OCI-M2 (cell line): ENCODE results near the gene RAB34.
"Not testable (repeated sequence)": the region's sequence is repeated elsewhere in the genome, so short reads cannot be mapped to it uniquely, and the experiment has no call there.

Experiments used
- DNase-seq: peaks from one replicate; lab custom pipeline; 2025; ENCODE audit not compliant: unreplicated experiment; lab: John Stamatoyannopoulos, UW

RAB34 gene

GRCh38 chr17:28746611-28747050 lies 29.0 kb upstream of the RAB34 start:
- DNase-seq: no peak

DNA sequence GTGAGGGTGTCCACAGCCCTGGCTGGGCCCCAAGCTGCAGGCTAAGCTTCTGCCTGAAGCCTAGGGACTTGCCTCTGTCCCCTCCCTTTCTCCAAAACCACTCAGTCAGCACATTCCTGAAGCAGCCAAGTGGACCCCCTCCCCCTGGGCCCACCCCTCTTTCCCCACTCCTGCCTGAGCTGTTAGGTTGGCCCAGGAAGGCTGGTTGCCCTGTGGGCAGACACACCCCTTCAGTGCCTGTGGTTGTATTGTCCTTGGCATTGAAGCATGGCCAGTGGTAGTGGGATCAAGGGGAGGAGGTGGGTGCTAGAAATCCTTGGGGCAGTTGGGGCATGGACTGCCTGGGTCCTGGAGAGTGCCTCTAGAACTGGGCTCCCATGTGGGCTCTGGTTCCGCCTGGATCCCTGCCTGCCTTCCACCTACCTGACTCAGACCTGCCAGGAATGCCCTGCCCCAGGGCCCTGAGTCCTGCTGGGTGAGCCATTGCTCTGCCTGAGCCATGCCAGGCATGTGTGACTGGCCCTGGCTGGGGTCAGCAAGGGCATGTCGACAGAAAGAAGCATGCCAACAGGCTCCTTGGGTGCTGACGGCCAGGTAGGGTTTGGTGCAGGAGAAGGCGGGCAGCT lies 28.2 kb upstream of the RAB34 start:
- DNase-seq: no peak

- no peak for DNase-seq
Measured at GRCh38 chr17:28744972-28745785, 27.5 kb upstream of the RAB34 start.

DNA sequence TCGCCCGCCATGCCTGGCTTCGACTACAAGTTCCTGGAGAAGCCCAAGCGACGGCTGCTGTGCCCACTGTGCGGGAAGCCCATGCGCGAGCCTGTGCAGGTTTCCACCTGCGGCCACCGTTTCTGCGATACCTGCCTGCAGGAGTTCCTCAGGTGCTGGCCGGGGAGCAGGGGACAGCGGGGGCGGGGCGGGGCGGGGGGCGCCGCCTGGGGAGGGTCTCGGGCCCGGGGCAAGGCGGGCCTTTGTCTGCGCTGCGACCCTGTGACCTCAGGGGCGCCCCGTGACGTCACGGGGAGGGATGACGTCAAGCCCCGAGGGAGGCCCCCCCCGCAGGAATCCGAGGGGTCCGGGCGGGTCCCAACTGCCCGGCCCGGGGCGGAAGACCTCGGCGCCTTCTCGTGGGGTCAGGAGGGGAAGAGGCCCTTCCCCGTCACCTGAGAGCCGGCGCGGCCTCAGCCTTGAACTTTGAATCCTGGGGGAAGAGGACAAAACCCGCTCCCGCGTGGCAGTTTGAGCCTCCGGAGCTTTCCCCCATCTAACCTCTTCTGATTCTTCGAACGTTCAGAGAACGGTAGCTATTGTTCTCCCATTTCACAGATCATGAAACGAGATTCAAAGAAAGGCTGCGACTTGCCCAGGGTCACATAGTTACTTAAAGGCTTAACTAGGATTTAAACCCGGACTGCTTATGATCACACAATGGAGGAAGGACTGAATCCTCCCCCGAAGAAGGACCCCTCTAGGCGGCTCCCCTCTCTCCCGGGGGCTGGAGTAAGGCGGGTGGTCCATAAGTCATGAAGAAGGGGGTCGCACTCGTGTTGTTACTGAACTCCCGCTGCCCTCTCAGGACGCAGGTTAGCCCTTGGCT lies 26.7 kb upstream of the RAB34 start:
- no peak for DNase-seq

DNA sequence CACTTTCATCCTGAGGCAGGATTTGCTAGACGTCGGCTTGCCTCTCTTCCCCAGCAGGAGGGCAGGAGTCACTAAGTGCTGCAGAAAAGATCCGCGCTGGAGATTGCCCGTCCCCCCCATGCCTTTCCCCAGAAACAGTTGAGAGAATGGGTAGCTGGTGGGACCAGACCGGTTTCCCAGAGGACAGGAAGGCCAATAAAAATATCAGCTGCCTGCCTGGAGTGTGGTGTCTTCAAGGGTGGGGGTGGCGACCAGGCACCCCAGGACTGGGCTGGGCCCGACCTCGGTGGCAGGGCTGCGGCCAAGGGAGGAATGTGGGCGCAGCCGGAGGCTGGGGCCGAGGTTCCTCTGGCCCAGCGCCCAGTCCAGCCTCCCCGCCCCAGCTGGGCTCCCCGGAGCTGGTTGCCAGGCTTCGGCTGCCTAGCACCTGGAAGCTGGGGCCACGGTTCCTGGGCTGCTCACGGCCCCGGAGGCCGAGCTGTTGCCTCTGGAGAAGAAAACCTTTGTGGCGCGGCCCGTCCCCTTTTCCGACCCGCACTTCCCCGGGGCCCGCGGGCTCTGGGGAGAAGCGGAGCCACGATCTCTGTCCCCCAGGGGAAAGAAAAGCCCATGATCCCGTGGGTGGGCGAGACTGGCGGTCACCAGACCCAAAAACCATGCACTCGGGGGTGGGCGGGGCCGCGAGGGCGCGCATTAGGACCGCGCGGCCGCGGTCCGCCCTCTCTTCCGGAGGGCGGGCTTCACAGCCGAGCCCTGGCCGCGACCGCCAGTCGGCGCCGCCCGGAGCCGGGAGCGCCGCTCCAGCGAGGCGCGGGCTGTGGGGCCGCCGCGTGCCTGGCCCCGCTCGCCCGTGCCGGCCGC lies 25.8 kb upstream of the RAB34 start, which contains the start of gene TRAF4:
Gene TRAF4, plus strand, starts transcription at position 769 of the 861 bp plus-strand sequence. CDS start 102 bp downstream, outside the sequence.
- DNase-seq: no peak

DNA sequence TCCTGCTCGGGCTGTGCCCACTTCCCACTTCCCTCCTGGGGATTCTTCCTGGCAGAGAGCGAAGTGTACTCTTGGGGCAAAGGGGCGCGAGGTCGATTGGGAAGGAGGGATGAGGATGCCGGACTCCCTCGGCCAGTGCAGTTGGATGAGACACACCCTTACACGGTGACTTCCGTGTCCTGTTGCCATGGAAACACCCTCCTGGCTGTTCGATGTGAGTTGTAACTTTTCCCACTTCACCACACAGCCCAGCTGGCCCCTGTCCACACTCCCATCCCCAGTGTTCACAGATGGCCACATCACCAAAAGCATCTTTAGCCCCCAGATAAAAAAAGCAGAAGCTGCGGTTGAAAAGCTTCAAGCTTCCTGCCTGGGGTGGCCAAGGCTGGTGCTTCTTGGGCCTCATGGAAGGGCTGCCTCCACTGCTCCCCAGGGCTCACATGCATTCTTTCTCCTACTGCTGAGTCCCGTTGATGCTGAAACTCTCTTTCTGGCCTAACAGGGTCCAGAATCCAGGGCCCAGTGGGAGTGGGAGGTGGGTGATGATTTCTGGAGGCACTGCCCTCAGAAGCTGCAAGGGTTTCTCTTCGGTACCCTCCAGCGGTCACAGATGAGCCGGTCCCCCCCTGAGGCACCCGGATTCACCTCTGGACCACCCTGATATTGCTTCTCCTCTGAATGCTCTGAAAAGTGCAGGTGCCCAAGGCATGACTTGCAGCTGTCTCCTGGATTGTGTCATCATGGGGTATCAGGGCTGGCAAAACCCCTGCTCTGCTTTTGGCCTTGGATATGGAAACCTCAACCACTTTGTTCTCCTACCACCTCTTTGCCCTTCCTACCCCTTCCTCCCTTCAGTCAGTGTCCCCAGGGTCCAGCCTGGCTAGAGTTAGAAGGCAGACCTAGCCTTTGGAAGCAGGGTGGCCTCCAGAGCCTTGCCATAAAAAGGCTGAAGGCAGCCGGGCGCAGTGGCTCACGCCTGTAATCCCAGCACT lies 24.0 kb upstream of the RAB34 start:
- no peak for DNase-seq

DNA sequence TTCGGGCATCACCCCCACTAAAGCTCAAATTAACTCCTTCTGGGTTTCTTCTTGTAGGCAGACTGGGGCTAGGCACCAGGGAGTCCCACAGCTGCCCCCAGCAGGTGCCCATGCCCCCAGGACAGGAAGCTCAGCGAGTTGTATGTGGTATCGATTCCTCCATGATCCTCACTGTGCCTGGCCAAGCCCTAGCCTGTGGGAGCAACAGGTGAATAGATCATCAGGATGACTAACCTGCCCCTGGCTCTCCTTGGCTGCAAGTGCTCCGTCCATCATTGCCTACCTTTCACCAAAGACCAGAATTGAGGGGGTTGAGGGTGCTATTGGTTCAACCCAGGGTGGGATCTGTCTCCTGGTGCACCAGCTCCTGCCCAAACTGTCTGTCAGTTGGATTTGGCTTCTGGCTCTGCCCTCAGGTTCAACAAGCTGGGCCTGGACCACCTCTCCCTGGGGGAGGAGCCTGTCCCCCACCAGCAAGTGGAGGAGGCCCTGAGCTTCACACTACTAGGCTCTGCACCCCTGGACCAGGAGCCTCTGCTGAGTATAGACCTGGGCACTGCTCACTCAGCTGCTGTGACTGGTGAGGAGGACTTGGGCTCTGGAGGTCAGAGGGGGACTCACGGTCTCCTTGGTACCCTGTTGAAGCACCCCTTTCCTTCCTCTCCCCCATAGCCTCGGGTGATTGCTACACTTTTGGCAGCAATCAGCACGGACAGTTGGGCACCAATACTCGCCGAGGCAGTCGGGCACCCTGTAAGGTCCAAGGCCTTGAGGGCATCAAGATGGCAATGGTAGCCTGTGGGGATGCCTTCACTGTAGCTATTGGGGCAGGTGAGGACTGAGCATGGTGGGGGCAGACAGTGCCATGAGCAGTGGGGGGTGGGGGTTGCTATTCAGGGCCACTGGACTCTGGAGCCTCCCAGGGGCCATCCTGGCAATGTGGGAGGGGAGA lies 23.0 kb upstream of the RAB34 start:
- DNase-seq: no peak

DNA sequence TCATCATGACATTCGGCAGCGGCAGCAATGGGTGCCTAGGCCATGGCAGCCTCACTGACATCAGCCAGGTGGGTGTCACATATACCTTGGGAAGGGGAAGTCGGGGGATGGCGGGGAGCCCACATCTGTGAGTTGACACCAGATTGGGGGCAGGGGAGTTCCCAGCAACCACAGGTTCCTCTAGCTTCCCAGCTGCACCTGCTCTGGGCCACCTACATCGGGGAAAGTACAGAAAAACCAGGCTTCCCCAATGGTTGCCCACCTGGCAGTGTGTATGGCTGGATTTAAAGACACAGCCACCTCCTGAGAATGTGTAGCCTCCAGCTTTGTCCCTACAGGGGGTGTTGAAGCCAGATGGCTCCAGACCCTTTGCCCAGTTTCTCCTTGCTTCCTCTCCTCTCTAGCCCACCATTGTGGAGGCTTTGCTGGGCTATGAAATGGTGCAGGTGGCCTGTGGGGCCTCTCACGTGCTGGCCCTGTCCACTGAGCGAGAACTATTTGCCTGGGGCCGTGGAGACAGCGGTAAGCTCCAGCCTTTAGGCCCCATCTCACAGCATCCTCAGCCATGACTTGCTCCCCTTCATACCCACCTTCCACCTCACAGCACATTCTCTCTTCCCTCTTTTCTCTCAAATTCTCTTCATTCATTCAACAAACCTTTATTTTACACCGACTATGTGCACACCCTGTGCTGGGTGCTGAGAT lies 21.2 kb upstream of the RAB34 start:
- no peak for DNase-seq

DNA sequence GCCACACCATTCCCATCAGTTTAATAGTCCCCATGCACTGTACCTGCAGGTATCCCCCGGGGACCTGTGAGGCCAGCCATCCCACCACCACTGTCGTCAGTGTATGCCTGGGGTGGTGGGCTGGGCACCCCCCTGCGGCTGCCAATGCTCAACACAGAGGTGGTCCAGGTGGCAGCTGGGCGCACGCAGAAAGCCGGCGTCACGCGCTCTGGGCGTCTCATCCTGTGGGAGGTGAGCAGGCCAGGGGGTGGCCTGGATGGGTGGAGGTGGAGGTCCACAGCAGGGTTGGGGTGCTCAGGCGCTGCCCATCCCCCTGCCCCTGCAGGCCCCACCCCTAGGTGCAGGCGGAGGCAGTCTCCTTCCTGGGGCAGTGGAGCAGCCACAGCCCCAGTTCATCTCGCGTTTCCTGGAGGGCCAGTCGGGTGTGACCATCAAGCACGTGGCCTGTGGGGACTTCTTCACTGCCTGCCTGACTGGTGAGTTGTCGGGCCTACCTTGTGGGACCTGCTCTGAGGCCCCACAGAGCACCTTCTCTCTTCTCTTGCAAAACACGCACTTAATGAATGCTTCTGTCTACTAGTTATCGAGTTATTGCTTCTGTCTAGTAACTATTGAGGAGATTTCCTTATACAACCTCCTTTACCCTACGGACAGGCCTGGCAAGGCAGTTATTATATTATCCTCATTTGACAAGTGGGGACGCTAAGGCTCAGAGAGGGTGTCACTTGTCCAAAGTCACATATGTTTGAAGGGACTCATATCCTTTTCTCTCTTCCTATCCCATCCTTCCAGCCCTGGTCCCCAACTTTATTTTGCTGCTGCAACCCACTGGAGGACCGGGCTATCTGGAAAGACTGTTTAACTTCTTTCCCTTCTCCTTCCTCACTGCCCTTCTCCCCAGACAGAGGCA lies 20.4 kb upstream of the RAB34 start:
- no peak for DNase-seq

DNA sequence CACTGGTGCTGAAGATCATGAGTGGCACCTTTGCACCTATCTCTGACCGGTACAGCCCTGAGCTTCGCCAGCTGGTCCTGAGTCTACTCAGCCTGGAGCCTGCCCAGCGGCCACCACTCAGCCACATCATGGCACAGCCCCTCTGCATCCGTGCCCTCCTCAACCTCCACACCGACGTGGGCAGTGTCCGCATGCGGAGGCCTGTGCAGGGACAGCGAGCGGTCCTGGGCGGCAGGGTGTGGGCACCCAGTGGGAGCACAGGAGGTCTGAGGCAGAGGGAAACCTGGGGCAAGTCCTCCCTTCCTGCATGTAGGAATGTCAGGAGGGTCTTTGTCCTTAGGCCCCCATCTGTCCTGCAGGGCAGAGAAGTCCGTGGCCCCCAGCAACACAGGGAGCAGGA lies 19.6 kb upstream of the RAB34 start:
- DNase-seq: no peak

GRCh38 chr17:28735913-28736769 lies 18.5 kb upstream of the RAB34 start:
- not testable (repeated sequence) for DNase-seq

GRCh38 chr17:28735242-28735722 lies 17.6 kb upstream of the RAB34 start:
- no peak for DNase-seq

DNA sequence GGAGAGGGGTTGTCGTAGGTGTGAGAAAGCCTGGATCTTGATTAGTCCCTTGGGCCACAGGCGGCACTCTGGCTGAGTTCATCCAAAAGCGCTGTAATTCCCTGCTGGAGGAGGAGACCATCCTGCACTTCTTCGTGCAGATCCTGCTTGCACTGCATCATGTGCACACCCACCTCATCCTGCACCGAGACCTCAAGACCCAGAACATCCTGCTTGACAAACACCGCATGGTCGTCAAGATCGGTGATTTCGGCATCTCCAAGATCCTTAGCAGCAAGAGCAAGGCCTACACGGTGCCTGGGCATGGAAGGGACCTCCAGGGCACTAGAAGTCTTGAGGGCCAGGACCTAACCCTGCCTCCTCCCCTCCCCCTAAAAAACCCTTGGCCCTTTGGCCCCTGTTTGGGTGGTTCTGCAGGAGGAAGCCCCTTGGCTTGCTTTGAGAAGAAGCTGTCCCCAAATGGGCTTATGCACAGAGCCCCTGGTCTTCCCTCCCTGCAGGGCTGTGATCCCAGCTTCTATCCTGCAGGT lies 17.1 kb upstream of the RAB34 start:
- DNase-seq: no peak

DNA sequence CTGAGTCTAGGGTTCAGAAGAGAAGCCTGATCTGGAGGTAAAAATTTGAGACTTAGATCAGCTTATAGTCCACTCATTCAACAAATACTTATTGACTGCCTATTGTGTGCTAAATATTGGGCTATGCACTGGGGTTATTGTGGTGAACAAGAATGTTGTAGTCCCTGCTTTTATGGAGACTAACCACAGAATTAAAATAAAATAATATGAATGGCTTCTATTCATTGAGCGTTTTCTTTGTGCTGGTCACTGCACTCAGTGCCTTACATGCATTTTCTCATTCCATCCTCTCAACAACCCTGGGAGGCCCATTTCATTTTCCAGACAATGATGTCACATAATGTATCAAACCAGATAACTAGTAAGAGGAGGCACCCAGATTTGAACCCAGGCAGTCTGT lies 15.7 kb upstream of the RAB34 start:
- no peak for DNase-seq

GRCh38 chr17:28729950-28730330 lies 12.3 kb upstream of the RAB34 start:
- no peak for DNase-seq
